Nephron (organoid): ENCODE data around the gene PNPLA4.
A peak's percentile ranks its signal among the peaks of the same experiment; 100 is the strongest.

ENCODE experiments used
- H3K27ac Mint-ChIP-seq, 3 experiments: 2 replicates each; pipeline ENCODE4 v1.8.0; 2020; ENCODE audit warnings: mixed read lengths in 3 of 3, mild to moderate bottlenecking in 2 of 3, moderate library complexity in 1 of 3
- H3K27me3 Mint-ChIP-seq: 2 replicates; pipeline ENCODE4 v1.8.0; 2021; ENCODE audit warnings: low read depth, mild to moderate bottlenecking, moderate library complexity, mixed read lengths
- H3K36me3 Mint-ChIP-seq: 2 replicates; pipeline ENCODE4 v1.8.0; 2020; ENCODE audit warnings: low read depth, mixed read lengths
- H3K4me1 Mint-ChIP-seq: 2 replicates; pipeline ENCODE4 v1.8.0; 2020; ENCODE audit warnings: mixed read lengths
- H3K4me3 Mint-ChIP-seq, 3 experiments: 2 replicates each; pipeline ENCODE4 v1.8.0; 2020; ENCODE audit warnings: mild to moderate bottlenecking in 3 of 3, mixed read lengths in 3 of 3, moderate library complexity in 2 of 3
- H3K9me3 Mint-ChIP-seq: 2 replicates; pipeline ENCODE4 v1.8.0; 2020; ENCODE audit warnings: mixed read lengths
- CTCF ChIP-seq, 3 experiments: fragments of 200-600 bp; sonication (generic); IDR thresholded peaks; one replicate each; pipeline ENCODE4 v1.5.0; 2021; ENCODE audit warnings: antibody characterized with exemption in 3 of 3; ENCODE audit not compliant: unreplicated experiment in 3 of 3

Gene PNPLA4

DNA sequence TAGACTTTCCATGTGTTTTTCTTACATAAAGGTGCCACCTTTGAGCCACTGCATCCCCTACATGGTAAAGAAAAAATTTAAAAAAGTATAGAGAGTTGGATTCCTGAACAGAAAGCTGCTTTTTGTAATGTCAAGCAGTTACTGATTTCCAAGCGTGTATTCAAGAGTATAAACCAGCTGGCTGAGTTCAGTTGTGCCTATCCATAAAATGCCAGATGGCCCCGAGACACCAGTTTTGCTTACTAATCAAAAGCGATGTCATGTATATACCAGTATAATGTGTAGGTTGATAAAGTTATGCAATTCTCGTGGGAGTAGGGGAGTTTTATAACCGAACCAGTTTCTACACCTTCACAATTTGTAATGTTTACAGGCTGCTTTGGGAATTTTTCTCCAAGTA is 26.2 kb upstream of the PNPLA4 start:
- no peak for TF ChIP-seq CTCF (IDR thresholded peaks at IDR 0.05; ENCODE audit: unreplicated experiment in 3 of 3)
- H3K9me3 Mint-ChIP-seq: peaks cover 5% of the 10 kb centered on the region

GRCh38 chrX:7950865-7951264 is 23.7 kb upstream of the PNPLA4 start:
- Mint-ChIP-seq H3K4me1 (peaks cover 14% of the 10 kb centered on the region), H3K36me3 (no peaks in the 10 kb centered on the region), H3K27me3 (no peaks in the 10 kb centered on the region), H3K4me3 (no peak overlapping the region), H3K27ac (no peak overlapping the region), H3K9me3 (no peaks in the 10 kb centered on the region)
- TF ChIP-seq CTCF (IDR thresholded peaks at IDR 0.05; ENCODE audit: unreplicated experiment in 3 of 3): no peak

More for the DNA sequence above, 26.2 kb upstream of the PNPLA4 start:
- Mint-ChIP-seq H3K36me3 (no peaks in the 10 kb centered on the region), H3K27me3 (no peaks in the 10 kb centered on the region), H3K4me1 (peaks cover 10% of the 10 kb centered on the region), H3K4me3 (no peak overlapping the region), H3K27ac (no peak overlapping the region)

DNA sequence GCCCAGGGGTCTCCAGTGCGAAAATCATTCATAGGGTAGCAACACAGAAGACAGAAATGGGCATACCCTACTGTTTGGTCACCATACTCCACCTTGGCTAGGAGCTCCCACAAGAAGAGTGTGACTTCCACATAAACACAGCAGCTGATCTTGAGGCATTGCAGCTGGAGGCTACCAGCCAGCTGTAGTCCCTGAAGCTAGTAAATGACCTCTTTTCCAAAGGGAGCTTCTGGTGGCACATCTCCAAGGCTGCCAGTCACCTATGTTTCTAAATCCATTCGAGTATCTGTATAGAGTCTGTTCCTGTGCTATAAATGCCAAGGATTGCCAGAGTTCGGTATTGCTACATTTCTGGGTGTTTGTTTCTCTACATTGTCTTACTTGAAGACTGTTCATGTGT is 21.3 kb upstream of the PNPLA4 start:
- Mint-ChIP-seq H3K27ac (no peak overlapping the region), H3K27me3 (no peaks in the 10 kb centered on the region), H3K4me1 (peaks cover 9% of the 10 kb centered on the region), H3K36me3 (no peaks in the 10 kb centered on the region), H3K4me3 (no peak overlapping the region), H3K9me3 (no peaks in the 10 kb centered on the region)
- TF ChIP-seq CTCF (IDR thresholded peaks at IDR 0.05; ENCODE audit: unreplicated experiment in 3 of 3): no peak

DNA sequence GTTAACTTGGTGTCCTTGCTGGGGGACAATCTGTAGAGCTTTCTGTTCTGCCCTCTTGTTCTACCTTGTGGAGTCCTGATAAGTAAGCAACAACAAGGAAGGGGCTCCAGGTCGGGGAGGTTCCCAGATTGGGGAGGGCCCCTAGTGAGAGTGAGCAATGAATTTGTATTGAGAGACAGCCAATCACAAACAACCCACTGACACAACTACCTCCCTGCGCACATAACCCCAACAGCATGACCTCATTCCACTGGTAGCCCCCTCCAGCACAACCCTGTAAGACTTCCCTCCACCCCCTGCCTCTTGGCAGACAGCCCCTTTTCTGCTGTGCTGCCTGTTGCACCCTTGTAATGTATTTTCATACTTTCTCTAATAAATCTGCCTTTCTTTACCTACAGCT is 19.7 kb upstream of the PNPLA4 start:
- no peak for TF ChIP-seq CTCF (IDR thresholded peaks at IDR 0.05; ENCODE audit: unreplicated experiment in 3 of 3)
- H3K27ac Mint-ChIP-seq: no peak overlapping the region
- H3K4me1 Mint-ChIP-seq: peaks cover 4% of the 10 kb centered on the region
- H3K4me3 Mint-ChIP-seq: no peak overlapping the region
- H3K9me3 Mint-ChIP-seq: no peaks in the 10 kb centered on the region
- no peaks in the 10 kb centered on the region for H3K27me3 Mint-ChIP-seq
- H3K36me3 Mint-ChIP-seq: no peaks in the 10 kb centered on the region

DNA sequence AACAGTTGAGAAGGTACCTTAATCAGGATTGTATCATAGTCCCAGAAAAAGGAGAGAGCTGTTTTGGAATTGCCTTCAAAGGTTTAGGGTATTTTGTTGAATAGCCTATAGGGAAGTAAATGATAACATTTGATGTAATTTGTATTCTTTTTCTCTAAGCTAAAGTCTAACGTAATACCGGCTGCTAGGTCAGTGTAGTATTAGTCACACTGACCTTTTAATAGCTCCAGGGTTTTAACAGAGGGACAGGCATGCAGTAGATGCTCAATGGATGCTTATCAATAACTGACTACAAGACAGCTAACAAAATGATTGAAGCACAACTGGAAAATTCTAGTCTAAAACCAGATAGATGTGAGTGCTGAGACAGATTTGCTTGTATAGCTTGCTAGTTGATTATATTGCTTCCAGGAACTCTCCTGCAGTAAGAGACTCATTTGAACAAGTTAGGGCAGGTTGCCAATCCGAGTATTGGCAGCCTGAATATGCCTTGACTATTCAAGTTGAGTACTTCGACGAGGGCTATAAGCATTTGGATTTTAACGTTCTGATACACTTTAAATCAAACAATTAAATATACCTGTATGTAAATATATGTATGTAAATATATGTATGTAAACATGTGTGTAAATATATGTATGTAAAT is 16.5 kb upstream of the PNPLA4 start:
- Mint-ChIP-seq H3K9me3 (no peaks in the 10 kb centered on the region), H3K27me3 (no peaks in the 10 kb centered on the region), H3K36me3 (no peaks in the 10 kb centered on the region), H3K4me3 (no peak overlapping the region), H3K27ac (no peak overlapping the region), H3K4me1 (peaks cover 4% of the 10 kb centered on the region)
- no peak for TF ChIP-seq CTCF (IDR thresholded peaks at IDR 0.05; ENCODE audit: unreplicated experiment in 3 of 3)

GRCh38 chrX:7941390-7942042 is 14.3 kb upstream of the PNPLA4 start:
- H3K4me1 Mint-ChIP-seq: no peaks in the 10 kb centered on the region
- H3K27me3 Mint-ChIP-seq: peaks cover 3% of the 10 kb centered on the region
- TF ChIP-seq CTCF (IDR thresholded peaks at IDR 0.05; ENCODE audit: unreplicated experiment in 3 of 3): peak; percentile 40 to 54 (median 45)
- peak overlapping the region; percentile 9 to 50 (median 34) for H3K27ac Mint-ChIP-seq
- no peak overlapping the region for H3K4me3 Mint-ChIP-seq
- H3K36me3 Mint-ChIP-seq: no peaks in the 10 kb centered on the region
- H3K9me3 Mint-ChIP-seq: no peaks in the 10 kb centered on the region
